Osteoblast (primary cell): Measurements from ENCODE around the gene RMND5B. TPM values are rescaled to one million over a fixed set of nuclear protein-coding genes. Genes with fewer than 3 reads are reported as not detected.
A peak's percentile ranks its signal among the peaks of the same experiment; 100 is the strongest.

Source experiments
- DNase-seq: peaks from one replicate; pipeline ENCODE4 v3.0.0; 2011; ENCODE audit warnings: low spot score, mixed read lengths; ENCODE audit not compliant: insufficient read length; ENCODE audit errors: missing footprints
- H2AFZ ChIP-seq: 2 replicates; pipeline ENCODE4 v1.6.0; 2011; ENCODE audit warnings: mild to moderate bottlenecking, low read length
- H3K27ac ChIP-seq: 2 replicates; pipeline ENCODE4 v1.5.1; 2011; ENCODE audit warnings: mild to moderate bottlenecking, low read depth, low read length, moderate library complexity
- H3K27me3 ChIP-seq: 2 replicates; pipeline ENCODE4 v1.6.0; 2012; ENCODE audit warnings: mild to moderate bottlenecking, control low read depth, inconsistent platforms, low read length, moderate library complexity; ENCODE audit not compliant: insufficient read depth
- H3K36me3 ChIP-seq: 2 replicates; pipeline ENCODE4 v1.5.1; 2011; ENCODE audit warnings: mild to moderate bottlenecking, low read length, control low read depth, moderate library complexity; ENCODE audit not compliant: insufficient read depth
- H3K4me1 ChIP-seq: 2 replicates; pipeline ENCODE4 v1.5.1; 2011; ENCODE audit warnings: mild to moderate bottlenecking, low read length, control low read depth, moderate library complexity; ENCODE audit not compliant: insufficient read depth
- H3K4me2 ChIP-seq: 2 replicates; pipeline ENCODE4 v1.6.0; 2011; ENCODE audit warnings: mild to moderate bottlenecking, low read length; ENCODE audit not compliant: insufficient read depth
- H3K4me3 ChIP-seq: fragments of 200-600 bp; sonication (generic); 3 replicates; pipeline ENCODE4 v1.5.1; 2012; ENCODE audit warnings: mild to moderate bottlenecking, low read length, inconsistent platforms; ENCODE audit not compliant: insufficient read depth
- H3K79me2 ChIP-seq: 2 replicates; pipeline ENCODE4 v1.6.0; 2012; ENCODE audit warnings: mild to moderate bottlenecking, low read length, control low read depth, inconsistent platforms; ENCODE audit not compliant: insufficient read depth
- H3K9me3 ChIP-seq: 2 replicates; pipeline ENCODE4 v1.5.1; 2011; ENCODE audit warnings: low read depth, low read length, control low read depth
- H4K20me1 ChIP-seq: 2 replicates; pipeline ENCODE4 v1.6.0; 2012; ENCODE audit warnings: mild to moderate bottlenecking, low read length, control low read depth; ENCODE audit not compliant: insufficient read depth
- total RNA-seq: library from RNA; depleted of rRNA; stranded (reverse); fragments of >200 nt; gene quantifications from 2 replicates; pipeline ENCODE4 v1.2.3, GENCODE V29; 2012
- TF ChIP-seq, protein P1 (sequence below): IDR thresholded peaks from 2 replicates; pipeline ENCODE4 v1.5.1; 2011; ENCODE audit warnings: mild to moderate bottlenecking, low read depth, low read length, moderate library complexity; ENCODE audit errors: extremely low read depth

RMND5B gene
- total RNA-seq, 1 donor = 20.6 TPM

DNA sequence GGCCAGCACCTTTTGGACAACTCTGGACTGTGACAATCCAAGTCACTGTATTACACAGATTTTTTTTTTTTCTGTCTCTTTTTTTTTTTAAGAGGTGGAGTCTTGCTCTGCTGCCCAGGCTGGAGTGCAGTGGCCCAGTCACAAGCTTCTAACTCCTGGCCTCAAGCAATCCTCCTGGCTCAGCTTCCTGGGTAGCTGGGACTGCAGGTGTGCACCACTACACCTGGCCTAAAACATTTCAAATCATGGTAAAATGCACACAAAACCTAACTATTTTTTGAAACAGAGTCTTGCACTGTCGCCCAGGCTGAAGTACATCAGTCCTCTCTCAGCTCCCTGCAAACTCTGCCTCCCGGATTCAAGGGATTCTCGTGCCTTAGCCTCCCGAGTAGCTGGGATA lies 24.7 kb upstream of the RMND5B start:
- peak; percentile 74 for DNase-seq

DNA sequence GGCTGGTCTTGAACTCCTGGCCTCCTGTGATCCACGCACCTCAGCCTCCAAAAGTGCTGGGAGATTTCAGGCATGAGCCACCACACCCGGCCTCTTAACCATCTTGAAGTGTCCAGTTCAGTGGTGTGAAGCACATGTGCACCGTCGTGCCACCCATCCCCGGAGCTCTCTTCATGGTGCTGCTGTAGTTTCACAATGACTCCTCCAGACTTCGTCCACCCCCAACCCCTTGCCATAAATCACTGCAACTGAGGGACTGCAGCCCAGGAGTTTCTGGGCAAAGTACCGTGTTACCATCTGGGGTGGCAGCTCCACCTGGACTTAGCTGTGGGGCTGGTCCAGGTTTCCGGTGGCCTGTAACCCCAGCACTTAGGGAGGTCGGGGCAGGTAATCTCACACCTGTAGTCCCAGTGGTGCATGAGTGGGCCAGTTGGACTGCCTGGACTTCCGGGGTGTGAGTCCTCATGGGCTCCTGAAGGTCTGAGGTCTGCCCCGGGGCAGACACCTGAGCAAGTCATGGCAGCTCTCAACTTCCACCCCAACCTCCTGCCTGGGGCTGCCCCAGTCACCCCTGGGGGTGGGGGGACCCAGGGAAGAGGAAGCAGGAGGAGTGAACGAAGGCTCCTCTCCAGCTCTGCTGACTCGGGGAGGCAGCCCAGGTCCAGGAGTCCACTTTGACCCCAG lies 24.1 kb upstream of the RMND5B start:
- no peaks in the 10 kb centered on the region for H4K20me1 ChIP-seq
- no peaks in the 10 kb centered on the region for H3K27me3 ChIP-seq
- no peak overlapping the region for H3K4me2 ChIP-seq
- H3K27ac ChIP-seq = no peak overlapping the region
- H3K9me3 ChIP-seq = no peaks in the 10 kb centered on the region
- no peaks in the 10 kb centered on the region for H3K36me3 ChIP-seq
- no peaks in the 10 kb centered on the region for H3K79me2 ChIP-seq
- H3K4me1 ChIP-seq = no peaks in the 10 kb centered on the region
- H3K4me3 ChIP-seq = no peak overlapping the region
- TF ChIP-seq, protein P1, sequence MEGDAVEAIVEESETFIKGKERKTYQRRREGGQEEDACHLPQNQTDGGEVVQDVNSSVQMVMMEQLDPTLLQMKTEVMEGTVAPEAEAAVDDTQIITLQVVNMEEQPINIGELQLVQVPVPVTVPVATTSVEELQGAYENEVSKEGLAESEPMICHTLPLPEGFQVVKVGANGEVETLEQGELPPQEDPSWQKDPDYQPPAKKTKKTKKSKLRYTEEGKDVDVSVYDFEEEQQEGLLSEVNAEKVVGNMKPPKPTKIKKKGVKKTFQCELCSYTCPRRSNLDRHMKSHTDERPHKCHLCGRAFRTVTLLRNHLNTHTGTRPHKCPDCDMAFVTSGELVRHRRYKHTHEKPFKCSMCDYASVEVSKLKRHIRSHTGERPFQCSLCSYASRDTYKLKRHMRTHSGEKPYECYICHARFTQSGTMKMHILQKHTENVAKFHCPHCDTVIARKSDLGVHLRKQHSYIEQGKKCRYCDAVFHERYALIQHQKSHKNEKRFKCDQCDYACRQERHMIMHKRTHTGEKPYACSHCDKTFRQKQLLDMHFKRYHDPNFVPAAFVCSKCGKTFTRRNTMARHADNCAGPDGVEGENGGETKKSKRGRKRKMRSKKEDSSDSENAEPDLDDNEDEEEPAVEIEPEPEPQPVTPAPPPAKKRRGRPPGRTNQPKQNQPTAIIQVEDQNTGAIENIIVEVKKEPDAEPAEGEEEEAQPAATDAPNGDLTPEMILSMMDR = no peak
- peak; percentile 57 for DNase-seq
- H2AFZ ChIP-seq = no peak overlapping the region

More for the DNA sequence above, 24.7 kb upstream of the RMND5B start:
- no peak overlapping the region for H2AFZ ChIP-seq
- no peaks in the 10 kb centered on the region for H3K9me3 ChIP-seq
- no peaks in the 10 kb centered on the region for H3K79me2 ChIP-seq
- no peak overlapping the region for H3K27ac ChIP-seq
- no peaks in the 10 kb centered on the region for H3K27me3 ChIP-seq
- H3K4me1 ChIP-seq = no peaks in the 10 kb centered on the region
- H4K20me1 ChIP-seq = no peaks in the 10 kb centered on the region
- TF ChIP-seq, protein P1 = no peak
- no peaks in the 10 kb centered on the region for H3K36me3 ChIP-seq
- H3K4me2 ChIP-seq = no peak overlapping the region
- no peak overlapping the region for H3K4me3 ChIP-seq

DNA sequence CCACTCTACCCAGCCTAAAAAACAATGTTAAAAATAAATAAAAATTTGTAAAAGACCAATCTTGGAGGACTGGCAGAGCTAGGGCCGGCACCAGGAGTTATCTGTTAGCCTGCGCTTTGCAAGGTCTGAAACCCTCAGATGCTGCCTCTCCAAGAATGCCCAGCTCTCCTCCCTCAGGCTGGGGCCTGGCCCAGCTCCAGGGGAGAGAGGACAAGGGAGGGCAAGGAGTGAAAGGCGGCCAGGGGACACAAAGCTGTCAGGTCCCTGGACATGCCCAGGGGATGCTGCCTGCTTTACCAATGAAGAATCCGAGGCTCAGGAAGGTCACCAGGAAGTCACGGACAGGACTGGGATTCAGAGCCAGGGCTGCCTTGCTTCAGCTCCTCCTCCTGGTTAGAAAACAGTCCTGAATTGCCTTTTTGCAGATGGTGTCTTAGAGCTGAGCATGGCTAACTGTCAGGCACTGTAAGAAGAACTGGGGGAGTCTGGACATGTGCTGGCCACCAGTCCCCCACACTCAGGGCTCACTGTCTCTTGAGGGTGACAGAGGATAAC lies 23.0 kb upstream of the RMND5B start:
- H3K4me3 ChIP-seq = no peak overlapping the region
- DNase-seq = peak; percentile 72
- no peaks in the 10 kb centered on the region for H3K36me3 ChIP-seq
- no peaks in the 10 kb centered on the region for H3K79me2 ChIP-seq
- no peaks in the 10 kb centered on the region for H4K20me1 ChIP-seq
- no peak overlapping the region for H3K4me2 ChIP-seq
- peaks cover 2% of the 10 kb centered on the region for H3K9me3 ChIP-seq
- no peaks in the 10 kb centered on the region for H3K4me1 ChIP-seq
- no peak overlapping the region for H2AFZ ChIP-seq
- TF ChIP-seq, protein P1 = no peak
- no peak overlapping the region for H3K27ac ChIP-seq
- H3K27me3 ChIP-seq = peaks cover 10% of the 10 kb centered on the region

DNA sequence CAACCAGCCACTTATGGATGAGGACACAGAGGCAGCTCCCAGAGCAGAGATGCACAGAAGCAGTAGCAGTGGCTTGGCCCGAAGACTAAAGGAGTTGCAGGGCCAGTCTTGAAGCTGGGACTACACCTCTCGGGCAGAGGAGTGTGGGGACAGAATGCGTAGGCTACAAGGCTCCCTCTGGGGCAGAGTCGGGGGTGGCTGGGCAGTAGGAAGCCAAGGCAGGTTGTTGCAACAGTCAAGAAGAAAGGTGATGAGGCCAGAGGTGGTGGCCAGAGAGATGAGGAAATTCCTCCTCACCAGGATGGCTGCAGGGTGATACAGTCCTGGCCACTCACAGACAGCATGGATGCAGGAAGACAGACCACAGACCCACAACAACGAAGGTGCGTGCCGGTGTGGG lies 22.4 kb upstream of the RMND5B start:
- no peaks in the 10 kb centered on the region for H3K4me1 ChIP-seq
- H3K4me3 ChIP-seq = no peak overlapping the region
- H3K36me3 ChIP-seq = no peaks in the 10 kb centered on the region
- H3K9me3 ChIP-seq = peaks cover 2% of the 10 kb centered on the region
- no peaks in the 10 kb centered on the region for H3K79me2 ChIP-seq
- peaks cover 13% of the 10 kb centered on the region for H3K27me3 ChIP-seq
- no peaks in the 10 kb centered on the region for H4K20me1 ChIP-seq
- peak; percentile 81 for DNase-seq
- H3K4me2 ChIP-seq = no peak overlapping the region
- TF ChIP-seq, protein P1 = no peak
- no peak overlapping the region for H2AFZ ChIP-seq
- no peak overlapping the region for H3K27ac ChIP-seq
